Lower lobe of right lung (tissue), 2 donors: ENCODE data around the gene DAP. TPM values are rescaled to one million over a fixed set of nuclear protein-coding genes. Genes with fewer than 3 reads are reported as not detected.

ENCODE experiments used
- ATAC-seq, 2 donors: fragments of 200-7000 bp; cut with Tn5 transposase; one replicate each; pipeline ENCODE4 v1.9.1; 2020 to 2022; ENCODE audit warnings: mild to moderate bottlenecking in 2 of 2, moderate library complexity in 2 of 2
- DNase-seq: peaks from one replicate; pipeline ENCODE4 v3.0.0-alpha.2; 2020
- H3K27ac ChIP-seq: fragments of 200-600 bp; one replicate; pipeline ENCODE4 v1.8.0; 2022
- H3K27me3 ChIP-seq: fragments of 200-600 bp; one replicate; pipeline ENCODE4 v1.8.0; 2022; ENCODE audit warnings: low read depth
- H3K36me3 ChIP-seq: fragments of 200-600 bp; one replicate; pipeline ENCODE4 v1.8.0; 2022; ENCODE audit warnings: mild to moderate bottlenecking
- H3K4me1 ChIP-seq: fragments of 200-600 bp; one replicate; pipeline ENCODE4 v1.8.0; 2022
- H3K4me3 ChIP-seq: fragments of 200-600 bp; one replicate; pipeline ENCODE4 v1.8.0; 2022; ENCODE audit warnings: mild to moderate bottlenecking
- H3K9me3 ChIP-seq: fragments of 200-600 bp; one replicate; pipeline ENCODE4 v1.8.0; 2022
- CTCF ChIP-seq: fragments of 200-600 bp; IDR thresholded peaks from one replicate; pipeline ENCODE4 v1.8.0; 2022; ENCODE audit warnings: antibody characterized with exemption, mild to moderate bottlenecking
- intact Hi-C: fragments of 100-400 bp; cut with DNase I; formaldehyde crosslinking; loops from one replicate; pipeline ENCODE4 v1.11.0; 2022
- total RNA-seq: library from RNA; stranded (reverse); fragmentation: NEBNext Ultra II Directional; extraction: Animal tissue kit (Norgen Biotek cat#: 25700); gene quantifications from one replicate; pipeline ENCODE4 v1.2.1, GENCODE V29; 2021
- donor health status: DM: no; HTN: yes; CAD: no; lungs with severe emphysema.

Gene DAP
- total RNA-seq, 1 donor from 2014 or later = 89.8 TPM

GRCh38 chr5:10684303-10685086 lies 76.5 kb downstream of the DAP start:
- Histone ChIP-seq H3K4me3 (no peak overlapping the region), H3K27me3 (no peaks in the 10 kb centered on the region), H3K36me3 (peaks cover 46% of the 10 kb centered on the region), H3K9me3 (no peaks in the 10 kb centered on the region), H3K4me1 (no peaks in the 10 kb centered on the region), H3K27ac (no peak overlapping the region)
- TF ChIP-seq CTCF = no peak
- DNase-seq = no peak
- ATAC-seq = no peak
- intact Hi-C loops = no loop called here

GRCh38 chr5:10682801-10683525 lies 78.1 kb downstream of the DAP start:
- H3K9me3 ChIP-seq = no peaks in the 10 kb centered on the region
- no peak overlapping the region for H3K4me3 ChIP-seq
- intact Hi-C loops = no loop called here
- H3K27me3 ChIP-seq = no peaks in the 10 kb centered on the region
- ATAC-seq = peak in 1 of 2 donors; percentile 9
- H3K27ac ChIP-seq = no peak overlapping the region
- DNase-seq = no peak
- TF ChIP-seq CTCF = no peak
- H3K4me1 ChIP-seq = no peaks in the 10 kb centered on the region
- peaks cover 57% of the 10 kb centered on the region for H3K36me3 ChIP-seq

- H3K36me3 ChIP-seq = peaks cover 60% of the 10 kb centered on the region
- H3K27ac ChIP-seq = no peak overlapping the region
- no peaks in the 10 kb centered on the region for H3K4me1 ChIP-seq
- ATAC-seq (no peak), DNase-seq (no peak)
- H3K27me3 ChIP-seq = no peaks in the 10 kb centered on the region
- TF ChIP-seq CTCF = no peak
- H3K4me3 ChIP-seq = no peak overlapping the region
- no peaks in the 10 kb centered on the region for H3K9me3 ChIP-seq
- intact Hi-C loops = no loop called here
These were observed 79.0 kb downstream of the DAP start for GRCh38 chr5:10681731-10682679.

DNA sequence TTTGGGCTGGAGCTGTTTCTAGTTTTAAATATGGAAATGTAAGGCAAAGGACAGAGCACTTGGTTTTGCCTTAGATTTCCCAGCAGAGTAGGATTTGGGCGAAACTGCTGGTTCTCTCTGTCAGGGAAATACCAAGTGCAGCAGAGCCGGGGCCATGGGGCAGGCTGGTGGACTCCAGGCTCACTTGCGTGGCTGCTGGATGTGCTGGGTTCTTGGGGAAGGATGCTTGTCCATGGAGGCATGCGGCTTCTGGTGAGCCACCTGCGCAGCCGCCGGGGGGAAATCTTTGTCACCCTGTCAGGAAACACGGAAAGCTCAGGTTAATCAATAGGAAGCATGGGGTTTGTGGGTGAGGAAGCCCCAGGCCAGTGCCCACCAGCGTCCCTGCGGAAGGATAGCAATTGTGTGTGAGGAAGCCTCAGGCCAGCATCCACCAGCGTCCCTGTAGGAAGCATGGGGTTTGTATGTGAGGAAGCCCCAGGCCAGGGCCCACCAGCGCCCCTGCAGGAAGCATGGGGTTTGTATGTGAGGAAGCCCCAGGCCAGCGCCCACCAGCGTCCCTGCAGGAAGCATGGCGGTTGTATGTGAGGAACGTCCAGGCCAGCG lies 80.1 kb downstream of the DAP start:
- no peak for ATAC-seq
- no peak overlapping the region for H3K4me3 ChIP-seq
- H3K4me1 ChIP-seq = no peaks in the 10 kb centered on the region
- no peak for DNase-seq
- intact Hi-C loops = no loop called here
- H3K27ac ChIP-seq = no peak overlapping the region
- peaks cover 59% of the 10 kb centered on the region for H3K36me3 ChIP-seq
- TF ChIP-seq CTCF = no peak
- H3K9me3 ChIP-seq = no peaks in the 10 kb centered on the region
- H3K27me3 ChIP-seq = no peaks in the 10 kb centered on the region
